HEK293 (cell line): Measurements from ENCODE around the gene MGST3.

ENCODE experiments used
- CTCF ChIA-PET: fragments of 350-600 bp; formaldehyde crosslinking; extraction: SDS; loops from one replicate; lab custom pipeline; 2021; ENCODE audit warnings: antibody characterized with exemption; lab: Yijun Ruan, JAX
- POLR2A ChIA-PET: fragments of 300-600 bp; formaldehyde crosslinking; extraction: SDS; loops from one replicate; lab custom pipeline; 2020; ENCODE audit warnings: antibody characterized with exemption, inconsistent platforms; lab: Yijun Ruan, JAX
- H3K27ac ChIP-seq: fragments of 200-500 bp; sonication (Bioruptor generic); 2 replicates; pipeline ENCODE4 v1.5.1; 2014; ENCODE audit warnings: low read depth, low read length, control low read depth, inconsistent platforms; ENCODE audit errors: extremely low read depth
- H3K36me3 ChIP-seq, 2 experiments: fragments of 200-500 bp in 1 of 2; sonication (Bioruptor generic) in 1 of 2; 1 replicate in 1 of 2; 2 replicates in 1 of 2; pipeline ENCODE4 v1.5.1; 2014 to 2017; ENCODE audit warnings: inconsistent platforms in 2 of 2, low read length in 2 of 2; ENCODE audit not compliant: control insufficient read depth in 2 of 2, insufficient read depth in 1 of 2
- H3K4me1 ChIP-seq: fragments of 200-500 bp; sonication (Bioruptor generic); 2 replicates; pipeline ENCODE4 v1.5.1; 2014; ENCODE audit warnings: mild to moderate bottlenecking, low read length, inconsistent platforms; ENCODE audit not compliant: control insufficient read depth, insufficient read depth
- H3K4me3 ChIP-seq: 2 replicates; pipeline ENCODE4 v1.5.1; 2011; ENCODE audit warnings: low read depth, mild to moderate bottlenecking, control low read depth, low read length, moderate library complexity
- H3K9me3 ChIP-seq: fragments of 200-500 bp; sonication (Bioruptor generic); 2 replicates; pipeline ENCODE4 v1.5.1; 2014; ENCODE audit warnings: low read depth, low read length, inconsistent platforms; ENCODE audit not compliant: control insufficient read depth, insufficient read depth
- CTCF ChIP-seq: fragments of 450-650 bp; formaldehyde crosslinking; IDR thresholded peaks from 2 replicates; pipeline ENCODE4 v1.5.1; 2016; ENCODE audit warnings: missing biosample characterization, missing genetic modification characterization
- HOXC10 ChIP-seq: sonication (generic); formaldehyde crosslinking; IDR thresholded peaks from 2 replicates; pipeline ENCODE4 v1.8.1; 2023; ENCODE audit warnings: mild to moderate bottlenecking, missing genetic modification reagents
- HOXD13 ChIP-seq: sonication (generic); formaldehyde crosslinking; IDR thresholded peaks from 2 replicates; pipeline ENCODE4 v1.8.0; 2022; ENCODE audit warnings: missing genetic modification reagents, borderline replicate concordance
- SALL2 ChIP-seq: fragments of 450-650 bp; formaldehyde crosslinking; IDR thresholded peaks from 2 replicates; pipeline ENCODE4 v1.5.0; 2017; ENCODE audit warnings: missing biosample characterization, mild to moderate bottlenecking, missing genetic modification characterization, borderline replicate concordance
- SETDB1 ChIP-seq: IDR thresholded peaks from one replicate; pipeline ENCODE4 v1.6.1; 2017; ENCODE audit warnings: mild to moderate bottlenecking, low read length, moderate library complexity, mixed read lengths; ENCODE audit not compliant: insufficient read length
- YY2 ChIP-seq: fragments of 450-650 bp; formaldehyde crosslinking; IDR thresholded peaks from 2 replicates; pipeline ENCODE4 v1.5.1; 2016; ENCODE audit warnings: missing biosample characterization, missing genetic modification characterization
- ZFP37 ChIP-seq: fragments of 450-650 bp; formaldehyde crosslinking; IDR thresholded peaks from 2 replicates; pipeline ENCODE4 v1.5.1; 2016; ENCODE audit warnings: missing biosample characterization, missing genetic modification characterization
- ZFP69B ChIP-seq: fragments of 450-650 bp; formaldehyde crosslinking; IDR thresholded peaks from 2 replicates; pipeline ENCODE4 v1.5.1; 2016; ENCODE audit warnings: missing biosample characterization, missing genetic modification characterization
- ZNF133 ChIP-seq: fragments of 450-650 bp; formaldehyde crosslinking; IDR thresholded peaks from 2 replicates; pipeline ENCODE4 v1.5.1; 2016; ENCODE audit warnings: missing biosample characterization, missing genetic modification characterization
- ZNF16 ChIP-seq: fragments of 450-650 bp; formaldehyde crosslinking; IDR thresholded peaks from 2 replicates; pipeline ENCODE4 v1.5.1; 2016; ENCODE audit warnings: low read depth, missing biosample characterization, missing genetic modification characterization
- ZNF169 ChIP-seq: fragments of 450-650 bp; formaldehyde crosslinking; IDR thresholded peaks from 2 replicates; pipeline ENCODE4 v1.5.1; 2016; ENCODE audit warnings: missing biosample characterization, missing genetic modification characterization
- ZNF175 ChIP-seq: fragments of 450-650 bp; formaldehyde crosslinking; IDR thresholded peaks from 2 replicates; pipeline ENCODE4 v1.5.1; 2016; ENCODE audit warnings: missing biosample characterization, missing genetic modification characterization
- ZNF391 ChIP-seq: fragments of 450-650 bp; formaldehyde crosslinking; IDR thresholded peaks from 2 replicates; pipeline ENCODE4 v1.5.1; 2016; ENCODE audit warnings: low read depth, missing biosample characterization, missing genetic modification characterization, borderline replicate concordance
- ZNF560 ChIP-seq: fragments of 450-650 bp; formaldehyde crosslinking; IDR thresholded peaks from 2 replicates; pipeline ENCODE4 v1.5.1; 2017; ENCODE audit warnings: missing biosample characterization, missing genetic modification characterization, borderline replicate concordance
- ZNF561 ChIP-seq: fragments of 450-650 bp; IDR thresholded peaks from 2 replicates; pipeline ENCODE4 v1.5.1; 2018; ENCODE audit warnings: missing biosample characterization, missing genetic modification characterization, borderline replicate concordance
- ZNF596 ChIP-seq: fragments of 450-650 bp; IDR thresholded peaks from 2 replicates; pipeline ENCODE4 v1.5.0; 2018; ENCODE audit warnings: missing biosample characterization, mild to moderate bottlenecking, missing genetic modification characterization, moderate library complexity
- ZNF621 ChIP-seq: fragments of 450-650 bp; formaldehyde crosslinking; IDR thresholded peaks from 2 replicates; pipeline ENCODE4 v1.5.1; 2017; ENCODE audit warnings: missing biosample characterization, missing genetic modification characterization
- ZNF837 ChIP-seq: fragments of 450-650 bp; formaldehyde crosslinking; IDR thresholded peaks from 2 replicates; pipeline ENCODE4 v1.5.1; 2016; ENCODE audit warnings: missing biosample characterization, missing genetic modification characterization
- TF ChIP-seq, protein P1 (sequence below): fragments of 450-650 bp; IDR thresholded peaks from 2 replicates; pipeline ENCODE4 v1.5.1; 2018; ENCODE audit warnings: missing biosample characterization, mild to moderate bottlenecking, missing genetic modification characterization

MGST3 gene

DNA sequence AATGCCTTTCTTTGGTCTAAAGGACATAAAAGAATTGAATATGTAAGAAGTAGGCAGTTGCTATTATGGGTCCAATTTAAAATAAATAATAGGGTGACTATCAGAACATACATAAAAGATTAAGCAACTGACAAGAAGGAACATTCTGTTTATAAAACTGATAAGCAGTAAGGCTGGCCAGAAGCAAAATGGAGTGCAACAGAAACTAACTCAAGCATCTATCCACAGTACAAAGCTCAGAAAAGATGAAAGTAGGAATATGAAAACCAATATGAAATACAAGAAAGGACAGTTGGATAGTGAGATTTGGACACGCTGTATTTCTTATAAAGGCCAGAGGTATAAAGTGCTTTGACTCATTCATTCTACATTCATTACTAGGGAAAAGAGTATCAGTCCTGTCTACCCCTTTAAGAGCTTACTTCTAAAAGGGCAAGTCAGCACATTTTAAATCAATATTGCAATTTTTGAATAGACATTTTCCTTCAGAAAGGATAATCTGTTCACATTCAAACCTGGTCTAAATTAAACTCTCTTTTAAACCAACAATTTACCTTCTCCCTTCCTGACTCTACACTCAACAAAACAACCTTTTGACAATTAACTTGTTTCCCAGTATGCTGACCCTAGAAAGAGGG lies 52.9 kb downstream of the MGST3 start:
- CTCF ChIA-PET = interaction anchor here (0.7 kb wide), 1 partner anchor 529 kb away, joined by 3 read pairs; no protein-coding TSS in a partner anchor
- peaks cover 16 to 76% of the 10 kb centered on the region in 2 experiments for H3K36me3 ChIP-seq

GRCh38 chr1:165686121-165686970 lies 55.3 kb downstream of the MGST3 start:
- Histone ChIP-seq H3K36me3 (peaks cover 19 to 67% of the 10 kb centered on the region in 2 experiments; a peak in 2 of 3 replicates), H3K4me3 (no peak overlapping the region), H3K27ac (no peak overlapping the region), H3K9me3 (no peaks in the 10 kb centered on the region), H3K4me1 (no peaks in the 10 kb centered on the region)
- POLR2A ChIA-PET = interaction anchor here (0.8 to 1.2 kb wide), 2 partner anchors 11 to 24 kb away, joined by 3 read pairs; no protein-coding TSS in a partner anchor
- CTCF ChIA-PET = interaction anchor here (0.6 to 1.2 kb wide), 12 partner anchors 9 to 1469 kb away, joined by 3 to 11 read pairs (median 3); no protein-coding TSS in a partner anchor
- no peak for TF ChIP-seq ZNF175 (tag by site-specific recombination)
- no peak for TF ChIP-seq ZNF837 (tag by site-specific recombination)
- TF ChIP-seq ZNF16 (tag by site-specific recombination) = no peak
- TF ChIP-seq CTCF = 0 out of 2 replicates have a peak, but pooled peaks have one; percentile 20

More for the DNA sequence above, 52.9 kb downstream of the MGST3 start:
- no peak for TF ChIP-seq ZNF596 (tag by site-specific recombination)
- TF ChIP-seq ZNF16 (tag by site-specific recombination) = no peak
- no peak for TF ChIP-seq SALL2
- TF ChIP-seq, protein P1, sequence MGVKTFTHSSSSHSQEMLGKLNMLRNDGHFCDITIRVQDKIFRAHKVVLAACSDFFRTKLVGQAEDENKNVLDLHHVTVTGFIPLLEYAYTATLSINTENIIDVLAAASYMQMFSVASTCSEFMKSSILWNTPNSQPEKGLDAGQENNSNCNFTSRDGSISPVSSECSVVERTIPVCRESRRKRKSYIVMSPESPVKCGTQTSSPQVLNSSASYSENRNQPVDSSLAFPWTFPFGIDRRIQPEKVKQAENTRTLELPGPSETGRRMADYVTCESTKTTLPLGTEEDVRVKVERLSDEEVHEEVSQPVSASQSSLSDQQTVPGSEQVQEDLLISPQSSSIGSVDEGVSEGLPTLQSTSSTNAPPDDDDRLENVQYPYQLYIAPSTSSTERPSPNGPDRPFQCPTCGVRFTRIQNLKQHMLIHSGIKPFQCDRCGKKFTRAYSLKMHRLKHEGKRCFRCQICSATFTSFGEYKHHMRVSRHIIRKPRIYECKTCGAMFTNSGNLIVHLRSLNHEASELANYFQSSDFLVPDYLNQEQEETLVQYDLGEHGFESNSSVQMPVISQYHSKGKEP (tag by site-specific recombination) = no peak
- no peaks in the 10 kb centered on the region for H3K9me3 ChIP-seq
- H3K27ac ChIP-seq = no peak overlapping the region
- H3K4me3 ChIP-seq = no peak overlapping the region
- POLR2A ChIA-PET = no interaction called here
- no peaks in the 10 kb centered on the region for H3K4me1 ChIP-seq

- no peak overlapping the region for H3K27ac ChIP-seq
- peak; percentile 49 for TF ChIP-seq SETDB1
- no peak for TF ChIP-seq ZNF391 (tag by site-specific recombination)
- no peak for TF ChIP-seq ZNF169 (tag by site-specific recombination)
- no peak for TF ChIP-seq ZFP69B
- TF ChIP-seq ZNF621 (tag by site-specific recombination) = no peak
- TF ChIP-seq ZFP37 = no peak
- no peak for TF ChIP-seq ZNF560 (tag by site-specific recombination)
- no peak for TF ChIP-seq YY2 (tag by site-specific recombination)
- no peak for TF ChIP-seq HOXC10 (CRISPR knock-in tag)
- peak; percentile 98 for TF ChIP-seq ZNF133
- TF ChIP-seq ZNF561 = no peak
- no peak for TF ChIP-seq HOXD13 (CRISPR knock-in tag)
- TF ChIP-seq, all 188 proteins: peak for 2
- Histone ChIP-seq H3K36me3 (peaks cover 19 to 63% of the 10 kb centered on the region in 2 experiments; a peak in 2 of 3 replicates), H3K9me3 (no peaks in the 10 kb centered on the region), H3K4me3 (no peak overlapping the region), H3K4me1 (no peaks in the 10 kb centered on the region)
- POLR2A ChIA-PET = interaction anchor here (1.2 to 1.7 kb wide), 2 partner anchors 11 kb away, joined by 3 to 4 read pairs; partner anchors contain the start of gene ALDH9A1
- CTCF ChIA-PET = interaction anchor here (0.6 to 1.2 kb wide), 9 partner anchors 8 to 1469 kb away, joined by 3 to 11 read pairs (median 3); no protein-coding TSS in a partner anchor
These were observed 56.0 kb downstream of the MGST3 start for GRCh38 chr1:165686971-165687433.
